ENCODE data around the gene UBXN7.

GRCh38 chr3:196428041-196428440, 4.2 kb downstream of the UBXN7 start:
- TF ChIP-seq CTCF (IDR thresholded peaks at IDR 0.05) (no peak), EP300 (IDR thresholded peaks at IDR 0.05) (no peak), POLR2AphosphoS5 (IDR thresholded peaks at IDR 0.05) (no peak), POLR2A (IDR thresholded peaks at IDR 0.05) (no peak)

All from gastroesophageal sphincter (tissue), 3 donors.